Measurements from ENCODE around the gene RBFOX1. TPM values are rescaled to one million over a fixed set of nuclear protein-coding genes. Genes with fewer than 3 reads are reported as not detected.

The RBFOX1 gene
- total RNA-seq, 1 donor from 2014 or later: 79.5 TPM

DNA sequence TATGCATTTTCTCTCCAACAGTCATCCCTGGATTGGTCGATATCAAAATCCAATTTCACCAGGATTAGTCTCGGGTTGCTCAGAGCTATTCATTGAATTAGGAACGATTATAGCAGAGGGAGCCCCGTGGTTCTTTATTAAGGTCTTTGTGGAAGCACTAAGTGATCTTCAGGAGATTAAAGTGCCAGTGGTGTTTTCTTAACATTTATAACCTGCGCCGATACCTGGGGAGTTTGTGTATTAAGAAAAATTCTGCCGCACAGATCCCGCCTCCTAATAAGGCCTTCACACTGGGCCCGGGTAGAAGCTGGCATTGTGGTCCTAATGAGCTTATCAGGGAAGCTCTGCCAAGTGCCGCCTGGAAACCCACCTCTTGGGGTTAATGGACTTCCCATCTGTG is 238.7 kb downstream of the RBFOX1 start:
- DNase-seq (ENCODE audit: low spot score in 2 of 2): no peak

DNA sequence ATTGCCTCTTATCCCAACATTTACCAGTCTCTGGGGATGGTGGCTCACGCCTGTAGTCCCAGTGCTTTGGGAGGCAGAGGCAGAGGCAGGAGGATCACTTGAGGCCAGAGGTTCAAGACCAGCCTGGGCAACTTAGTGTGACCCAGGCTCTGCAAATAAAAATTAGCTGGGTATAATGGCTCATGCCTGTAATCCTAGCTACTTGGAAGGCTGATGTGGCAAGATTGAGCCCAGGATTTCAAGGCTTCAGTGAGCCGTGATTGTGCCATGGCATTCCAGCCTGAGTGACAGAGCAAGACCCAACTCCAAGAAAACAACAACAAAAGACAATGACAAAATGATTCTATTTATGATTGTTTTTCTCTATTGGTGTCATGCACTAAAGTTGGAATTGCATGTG is 244.9 kb downstream of the RBFOX1 start:
- no peak for FAIRE-seq
- no peak for DNase-seq (ENCODE audit: low spot score in 2 of 2)

More for the DNA sequence above, 238.7 kb downstream of the RBFOX1 start:
- FAIRE-seq: no peak

- DNase-seq (ENCODE audit: low spot score in 2 of 2) (no peak), FAIRE-seq (no peak)
Observed at GRCh38 chr16:7579454-7579853, 246.8 kb downstream of the RBFOX1 start.

DNA sequence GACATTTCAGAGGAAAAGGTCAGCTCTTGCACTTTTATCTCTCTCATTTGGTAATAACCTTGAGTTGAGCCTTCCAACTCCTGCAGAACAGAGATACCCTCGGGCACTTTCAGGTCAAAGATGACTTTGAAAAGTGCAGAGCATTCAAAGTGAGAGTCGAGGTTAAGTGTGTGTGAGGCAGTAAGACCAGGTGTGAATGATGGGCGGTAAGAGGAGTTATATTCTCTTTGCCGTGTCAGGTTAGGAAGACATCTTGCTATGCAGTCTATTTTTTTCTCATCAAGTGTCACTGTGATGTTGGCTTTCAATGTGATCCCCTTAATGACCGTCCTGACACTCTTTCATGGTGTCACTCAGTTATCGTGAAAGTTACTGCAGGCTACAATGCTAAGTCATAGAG is 248.5 kb downstream of the RBFOX1 start:
- FAIRE-seq (no peak), DNase-seq (ENCODE audit: low spot score in 2 of 2) (no peak)

GRCh38 chr16:7583396-7583795 is 250.8 kb downstream of the RBFOX1 start:
- no peak for DNase-seq (ENCODE audit: low spot score in 2 of 2)

DNA sequence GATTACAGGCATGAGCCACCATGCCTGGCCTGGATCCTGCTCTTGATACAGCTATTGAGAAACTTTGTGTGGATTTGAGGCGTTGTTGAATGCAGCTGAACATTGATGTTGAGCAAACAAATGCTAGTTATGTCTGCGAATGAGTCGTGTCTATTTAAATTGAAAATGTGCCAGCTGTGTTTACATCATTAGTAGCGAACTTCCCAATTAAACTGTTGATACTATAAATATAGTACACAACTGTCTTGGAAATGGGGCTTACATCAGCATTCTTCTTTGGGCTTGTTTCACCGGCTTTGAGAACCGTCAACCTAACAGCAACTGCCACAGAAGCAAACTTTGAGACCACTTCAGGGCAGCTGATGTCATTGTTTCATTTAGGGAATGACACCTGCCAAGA is 251.9 kb downstream of the RBFOX1 start:
- DNase-seq (ENCODE audit: low spot score in 2 of 2) (no peak), FAIRE-seq (no peak)

More at GRCh38 chr16:7583396-7583795, 250.8 kb downstream of the RBFOX1 start:
- no peak for FAIRE-seq

DNA sequence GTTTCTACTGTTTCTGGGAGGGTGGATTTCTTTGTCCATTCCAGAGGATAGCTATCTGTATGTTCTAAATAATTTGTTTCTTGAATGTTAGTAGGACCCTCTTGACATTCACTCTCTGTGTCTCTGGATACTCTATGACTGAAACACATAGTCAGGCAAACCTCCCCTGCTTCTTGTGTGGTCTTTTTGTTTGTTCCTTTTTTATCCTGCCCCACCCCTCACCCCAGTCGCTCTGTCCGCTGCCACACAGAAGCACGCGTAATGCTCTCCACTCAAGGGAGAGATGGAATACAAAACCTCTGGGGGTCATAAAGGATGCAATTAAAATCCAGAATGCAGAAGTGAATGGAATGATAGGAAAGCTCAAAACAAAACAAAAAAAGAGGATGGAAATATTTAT is 253.1 kb downstream of the RBFOX1 start:
- DNase-seq (ENCODE audit: low spot score in 2 of 2) (no peak), FAIRE-seq (no peak)

- FAIRE-seq (no peak), DNase-seq (ENCODE audit: low spot score in 2 of 2) (no peak)
Observed at GRCh38 chr16:7590934-7591333, 258.3 kb downstream of the RBFOX1 start.

- DNase-seq (ENCODE audit: low spot score in 2 of 2) (no peak), FAIRE-seq (no peak)
Observed at GRCh38 chr16:7596308-7596707, 263.7 kb downstream of the RBFOX1 start.

- DNase-seq (ENCODE audit: low spot score in 2 of 2): no peak
- FAIRE-seq: no peak
Observed at GRCh38 chr16:7597677-7598076, 265.0 kb downstream of the RBFOX1 start.

- no peak for DNase-seq (ENCODE audit: low spot score in 2 of 2)
- no peak for FAIRE-seq
Observed at GRCh38 chr16:7601100-7601499, 268.5 kb downstream of the RBFOX1 start.

DNA sequence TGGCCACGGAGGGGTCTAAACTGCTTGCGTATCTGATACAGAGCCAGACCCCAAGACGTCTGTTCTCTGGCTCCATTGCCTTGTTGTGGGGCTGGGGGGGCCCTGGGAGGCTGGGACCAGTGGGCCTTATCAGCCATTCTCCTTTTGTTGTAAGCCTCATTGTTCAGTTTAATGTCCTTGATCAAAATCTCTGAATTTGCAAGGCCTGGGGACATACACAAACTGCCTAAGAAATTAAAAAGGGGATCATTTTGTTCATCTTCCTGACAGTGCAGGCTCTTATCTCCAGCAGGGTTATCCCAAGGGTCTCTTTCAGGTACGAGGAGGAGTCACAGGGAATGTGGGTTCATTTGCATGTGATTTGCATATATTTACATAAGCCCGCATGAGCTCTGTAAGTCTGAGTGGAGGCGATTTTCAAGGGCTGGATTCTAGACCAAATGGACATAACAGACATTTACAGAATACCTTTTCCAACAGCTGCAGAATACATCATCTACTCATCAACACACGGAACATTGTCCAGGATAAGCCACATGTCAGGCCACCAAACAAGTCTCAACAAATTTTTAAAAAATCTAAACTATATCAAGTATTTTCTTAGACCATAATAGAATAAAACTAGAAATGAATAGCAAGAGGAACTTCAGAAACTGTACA is 269.8 kb downstream of the RBFOX1 start:
- no peak for DNase-seq (ENCODE audit: low spot score in 2 of 2)
- FAIRE-seq: no peak

GRCh38 chr16:7605812-7606211 is 273.2 kb downstream of the RBFOX1 start:
- DNase-seq (ENCODE audit: low spot score in 2 of 2) (no peak), FAIRE-seq (no peak)

- DNase-seq (ENCODE audit: low spot score in 2 of 2) (no peak), FAIRE-seq (no peak)
Observed at GRCh38 chr16:7612671-7613070, 280.0 kb downstream of the RBFOX1 start.

GRCh38 chr16:7613518-7613917 is 280.9 kb downstream of the RBFOX1 start:
- FAIRE-seq: no peak
- no peak for DNase-seq (ENCODE audit: low spot score in 2 of 2)

- FAIRE-seq: no peak
- DNase-seq (ENCODE audit: low spot score in 2 of 2): no peak
Observed at GRCh38 chr16:7614021-7614795, 281.6 kb downstream of the RBFOX1 start.

GRCh38 chr16:7615565-7615964 is 282.9 kb downstream of the RBFOX1 start:
- DNase-seq (ENCODE audit: low spot score in 2 of 2): no peak
- FAIRE-seq: no peak

DNA sequence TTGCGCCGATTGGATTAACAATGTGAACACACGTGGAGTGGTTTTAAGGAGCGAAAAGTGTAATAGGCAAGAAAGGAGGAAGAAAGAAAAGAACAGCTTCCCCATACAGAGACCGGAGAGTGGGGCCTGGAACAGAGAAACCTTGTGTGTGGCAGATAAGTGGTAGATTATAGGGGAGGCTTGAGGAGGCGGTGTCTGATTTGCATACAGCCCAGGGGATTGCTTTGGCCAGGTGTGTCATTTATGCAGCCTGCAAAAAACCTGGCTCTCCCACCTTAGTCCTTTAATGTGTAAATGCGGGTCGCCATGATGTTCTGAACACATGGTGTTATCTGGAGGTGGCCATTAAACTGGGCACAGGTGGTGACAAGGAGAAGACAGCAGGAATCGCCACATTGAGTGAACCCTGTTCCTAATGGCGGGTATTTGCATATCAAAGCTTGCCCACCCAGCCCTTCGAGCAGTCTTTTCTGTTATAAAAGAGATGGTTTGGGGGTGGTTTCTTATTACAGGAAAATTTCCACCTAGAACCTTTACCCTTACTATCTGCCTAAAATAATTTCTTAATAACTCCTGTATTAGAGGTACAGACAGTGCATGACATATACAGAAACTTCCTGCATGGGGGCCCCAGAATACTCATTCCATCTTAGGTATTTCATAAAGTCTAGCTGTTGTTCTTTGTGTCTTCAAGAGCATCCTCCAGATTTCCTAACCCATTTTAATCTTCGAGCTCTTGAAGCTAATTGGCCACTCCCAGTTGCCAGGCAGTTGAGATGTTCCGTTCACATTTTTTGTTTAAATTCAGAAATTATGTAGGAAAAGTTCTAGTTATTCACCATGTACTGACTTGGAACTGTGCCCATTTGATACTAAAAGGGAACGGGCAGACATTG is 292.5 kb downstream of the RBFOX1 start:
- DNase-seq (ENCODE audit: low spot score in 2 of 2): no peak
- FAIRE-seq: no peak

DNA sequence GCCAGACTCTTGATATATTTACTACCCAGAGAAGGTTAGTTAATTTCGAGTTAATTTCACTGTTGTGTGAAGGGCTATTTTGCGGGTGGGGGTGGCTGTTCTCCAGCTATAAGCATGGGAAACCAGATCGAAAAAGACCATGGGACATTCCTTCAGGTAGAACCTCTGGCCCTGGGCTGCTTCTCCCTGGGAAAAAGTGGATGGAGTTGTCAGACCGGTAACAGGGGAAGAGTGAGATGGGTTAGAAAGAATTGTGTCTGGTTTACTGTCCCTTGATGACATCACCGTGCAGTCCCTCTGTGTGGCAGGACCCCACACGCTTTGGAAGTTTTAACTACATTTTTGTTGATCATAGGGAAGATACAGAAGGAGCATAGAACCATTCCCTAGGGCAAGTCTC is 296.3 kb downstream of the RBFOX1 start:
- no peak for DNase-seq (ENCODE audit: low spot score in 2 of 2)
- no peak for FAIRE-seq

DNA sequence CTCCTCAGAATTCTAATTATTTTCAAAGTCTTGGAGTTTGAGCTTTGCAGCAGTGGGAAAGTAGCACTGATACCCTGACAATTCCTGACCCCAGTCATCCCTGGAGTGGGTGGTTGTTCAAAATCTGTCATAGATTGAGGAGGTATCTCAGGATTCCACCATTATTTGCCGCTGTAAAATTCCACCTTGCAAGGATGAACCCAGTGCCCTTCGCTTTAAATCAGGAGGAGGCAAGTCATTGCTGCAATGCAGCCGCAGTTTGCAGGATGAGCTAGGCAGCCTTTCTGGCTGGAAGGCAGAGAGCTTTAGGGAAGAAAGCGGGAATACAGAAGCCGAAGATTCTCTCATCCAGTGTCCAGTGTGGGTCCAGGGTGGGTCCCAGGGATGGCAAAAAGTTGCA is 296.9 kb downstream of the RBFOX1 start:
- DNase-seq (ENCODE audit: low spot score in 2 of 2): no peak
- FAIRE-seq: no peak

- FAIRE-seq: no peak
- DNase-seq (ENCODE audit: low spot score in 2 of 2): no peak
Observed at GRCh38 chr16:7637446-7637845, 304.8 kb downstream of the RBFOX1 start.
